ENCODE results near the gene LRP1B.

- TF ChIP-seq, protein P1, sequence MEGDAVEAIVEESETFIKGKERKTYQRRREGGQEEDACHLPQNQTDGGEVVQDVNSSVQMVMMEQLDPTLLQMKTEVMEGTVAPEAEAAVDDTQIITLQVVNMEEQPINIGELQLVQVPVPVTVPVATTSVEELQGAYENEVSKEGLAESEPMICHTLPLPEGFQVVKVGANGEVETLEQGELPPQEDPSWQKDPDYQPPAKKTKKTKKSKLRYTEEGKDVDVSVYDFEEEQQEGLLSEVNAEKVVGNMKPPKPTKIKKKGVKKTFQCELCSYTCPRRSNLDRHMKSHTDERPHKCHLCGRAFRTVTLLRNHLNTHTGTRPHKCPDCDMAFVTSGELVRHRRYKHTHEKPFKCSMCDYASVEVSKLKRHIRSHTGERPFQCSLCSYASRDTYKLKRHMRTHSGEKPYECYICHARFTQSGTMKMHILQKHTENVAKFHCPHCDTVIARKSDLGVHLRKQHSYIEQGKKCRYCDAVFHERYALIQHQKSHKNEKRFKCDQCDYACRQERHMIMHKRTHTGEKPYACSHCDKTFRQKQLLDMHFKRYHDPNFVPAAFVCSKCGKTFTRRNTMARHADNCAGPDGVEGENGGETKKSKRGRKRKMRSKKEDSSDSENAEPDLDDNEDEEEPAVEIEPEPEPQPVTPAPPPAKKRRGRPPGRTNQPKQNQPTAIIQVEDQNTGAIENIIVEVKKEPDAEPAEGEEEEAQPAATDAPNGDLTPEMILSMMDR (IDR thresholded peaks at IDR 0.05) = no peak
- TF ChIP-seq POLR2A (IDR thresholded peaks at IDR 0.05) (no peak), EP300 (IDR thresholded peaks at IDR 0.05) (no peak)
Measured at GRCh38 chr2:141620372-141620771, 510.4 kb downstream of the LRP1B start.

All from tibial nerve (tissue), 4 donors.